Liver (tissue), 9 donors: ENCODE results near the gene SLC8A1. TPM values are rescaled to one million over a fixed set of nuclear protein-coding genes. Genes with fewer than 3 reads are reported as not detected.

Source experiments
- DNase-seq: peaks from one replicate; pipeline ENCODE4 v3.0.0-alpha.2; 2017; ENCODE audit warnings: low spot score
- H3K27ac ChIP-seq, 2 donors: one replicate each; pipeline ENCODE4 v1.7.0; 2013; ENCODE audit warnings: inconsistent platforms in 2 of 2, low read length in 2 of 2, control low read depth in 1 of 2, low read depth in 1 of 2, mild to moderate bottlenecking in 1 of 2
- H3K27me3 ChIP-seq, 4 donors: one replicate each; pipeline versions ENCODE4 v1.6.1 to v1.7.0; 2013; ENCODE audit warnings: low read length in 3 of 4, inconsistent platforms in 1 of 4, mild to moderate bottlenecking in 1 of 4, moderate library complexity in 1 of 4; ENCODE audit not compliant: control insufficient read depth in 4 of 4, insufficient read depth in 4 of 4
- H3K36me3 ChIP-seq, 4 donors: one replicate each; pipeline versions ENCODE4 v1.6.1 to v1.7.0; 2013; ENCODE audit warnings: low read length in 3 of 4, mild to moderate bottlenecking in 3 of 4, low read depth in 1 of 4, moderate library complexity in 1 of 4; ENCODE audit not compliant: control insufficient read depth in 4 of 4, insufficient read depth in 3 of 4
- H3K4me1 ChIP-seq, 4 donors: one replicate each; pipeline versions ENCODE4 v1.6.1 to v1.7.0; 2013; ENCODE audit warnings: low read length in 3 of 4, mild to moderate bottlenecking in 3 of 4, moderate library complexity in 1 of 4; ENCODE audit not compliant: control insufficient read depth in 4 of 4, insufficient read depth in 4 of 4
- H3K4me3 ChIP-seq, 3 donors: one replicate each; pipeline versions ENCODE4 v1.6.1 to v1.7.0; 2013; ENCODE audit warnings: low read length in 3 of 3, control low read depth in 1 of 3, low read depth in 1 of 3, mild to moderate bottlenecking in 1 of 3
- H3K9ac ChIP-seq, 2 donors: one replicate each; pipeline ENCODE4 v1.7.0; 2013; ENCODE audit warnings: low read length in 2 of 2, mild to moderate bottlenecking in 2 of 2, moderate library complexity in 2 of 2, control low read depth in 1 of 2, low read depth in 1 of 2
- H3K9me3 ChIP-seq, 4 donors: one replicate each; pipeline versions ENCODE4 v1.6.1 to v1.7.0; 2013; ENCODE audit warnings: low read length in 3 of 4; ENCODE audit not compliant: control insufficient read depth in 4 of 4
- ATF3 ChIP-seq: IDR thresholded peaks from 2 replicates; pipeline ENCODE4 v1.6.1; 2016; ENCODE audit warnings: antibody characterized with exemption
- EGR1 ChIP-seq, 2 donors: IDR thresholded peaks; 2 replicates each; pipeline ENCODE4 v1.6.1; 2016 to 2018; ENCODE audit warnings: antibody characterized with exemption in 2 of 2, low read depth in 2 of 2
- FOXA1 ChIP-seq: IDR thresholded peaks from 2 replicates; pipeline ENCODE4 v1.6.1; 2016; ENCODE audit warnings: antibody characterized with exemption
- FOXA2 ChIP-seq: IDR thresholded peaks from 2 replicates; pipeline ENCODE4 v1.6.1; 2016; ENCODE audit warnings: antibody characterized with exemption
- GABPA ChIP-seq, 2 donors: IDR thresholded peaks in 1 of 2; conservative IDR thresholded peaks in 1 of 2; 2 replicates each; pipeline ENCODE4 v1.6.1; 2016; ENCODE audit warnings: antibody characterized with exemption in 2 of 2, mild to moderate bottlenecking in 1 of 2, moderate library complexity in 1 of 2
- HNF4A ChIP-seq, 2 donors: conservative IDR thresholded peaks; 2 replicates each; pipeline ENCODE4 v1.6.1; 2016; ENCODE audit warnings: antibody characterized with exemption in 2 of 2, mild to moderate bottlenecking in 2 of 2
- HNF4G ChIP-seq: IDR thresholded peaks from 2 replicates; pipeline ENCODE4 v1.6.1; 2016; ENCODE audit warnings: antibody characterized with exemption
- JUND ChIP-seq, 2 donors: IDR thresholded peaks; 2 replicates each; pipeline ENCODE4 v1.6.1; 2016; ENCODE audit warnings: antibody characterized with exemption in 2 of 2
- REST ChIP-seq: IDR thresholded peaks from 2 replicates; pipeline ENCODE4 v1.6.1; 2016; ENCODE audit warnings: antibody characterized with exemption, mild to moderate bottlenecking
- RXRA ChIP-seq, 2 donors: IDR thresholded peaks; 2 replicates each; pipeline ENCODE4 v1.6.1; 2017 to 2018; ENCODE audit warnings: antibody characterized with exemption in 2 of 2, mild to moderate bottlenecking in 1 of 2
- TAF1 ChIP-seq: conservative IDR thresholded peaks from 2 replicates; pipeline ENCODE4 v1.6.1; 2016; ENCODE audit warnings: antibody characterized with exemption, mild to moderate bottlenecking
- YY1 ChIP-seq: IDR thresholded peaks from 2 replicates; pipeline ENCODE4 v1.6.1; 2016; ENCODE audit warnings: antibody characterized with exemption, mild to moderate bottlenecking
- ZBTB33 ChIP-seq: IDR thresholded peaks from 2 replicates; pipeline ENCODE4 v1.6.1; 2016; ENCODE audit warnings: antibody characterized with exemption
- WGBS: extraction: QIAGEN DNeasy Blood & Tissue Kit; methylation state at CpG from one replicate; pipeline ENCODE4 v1.1.7; 2013; 5-methylcytosine and 5-hydroxymethylcytosine counted together
- polyA plus RNA-seq, 2 donors: library from polyadenylated mRNA; stranded (reverse) in 1 of 2; unstranded in 1 of 2; fragments of 200-250 nt in 1 of 2; fragments of >200 nt in 1 of 2; fragmentation: Nextera tagmentation in 1 of 2; extraction: Ambion mirVana in 1 of 2; gene quantifications; one replicate each; pipeline versions ENCODE4 v1.2.1 to v1.2.3, GENCODE V29; 2013 to 2015
- total RNA-seq, 2 donors: library from RNA; depleted of rRNA; stranded (reverse); fragments of >200 nt; gene quantifications; one replicate each; pipeline ENCODE4 v1.2.3, GENCODE V29; 2014
- donor health status: healthy.
- donor health status: healthy.
- donor health status: healthy.
- donor health status: healthy.
- donor health status: healthy.

Gene SLC8A1
- total and polyA plus RNA-seq, 4 donors = 1.2 to 18.5 (median 8.2) TPM

GRCh38 chr2:40410695-40411094 lies 41.2 kb downstream of the SLC8A1 start:
- peaks cover 0 to 2% (median 0%) of the 10 kb centered on the region in 4 donors for H3K4me1 ChIP-seq
- DNase-seq = no peak
- no peaks in the 10 kb centered on the region for H3K9me3 ChIP-seq
- TF ChIP-seq GABPA (IDR thresholded peaks at IDR 0.05 in 1 of 2, conservative IDR thresholded peaks at IDR 0.05 in 1 of 2) (no peak), TAF1 (no peak), HNF4A (conservative IDR thresholded peaks at IDR 0.05) (no peak), JUND (IDR thresholded peaks at IDR 0.05) (no peak), EGR1 (IDR thresholded peaks at IDR 0.05; ENCODE audit: low read depth in 2 of 2) (no peak)
- H3K9ac ChIP-seq = no peak overlapping the region
- H3K27ac ChIP-seq = no peak overlapping the region
- 61% methylated on average over 1 of the region's 1 CpG for WGBS
- peaks cover 0 to 2% (median 0%) of the 10 kb centered on the region in 4 donors for H3K27me3 ChIP-seq
- no peak overlapping the region for H3K4me3 ChIP-seq
- H3K36me3 ChIP-seq = no peaks in the 10 kb centered on the region

- H3K36me3 ChIP-seq = no peaks in the 10 kb centered on the region
- H3K27ac ChIP-seq = no peak overlapping the region
- 67% methylated on average over 2 of the region's 2 CpGs for WGBS
- peaks cover 0 to 2% (median 0%) of the 10 kb centered on the region in 4 donors for H3K27me3 ChIP-seq
- no peaks in the 10 kb centered on the region for H3K9me3 ChIP-seq
- DNase-seq = no peak
- TF ChIP-seq RXRA (IDR thresholded peaks at IDR 0.05) = no peak
- no peak for TF ChIP-seq EGR1 (IDR thresholded peaks at IDR 0.05; ENCODE audit: low read depth in 2 of 2)
- TF ChIP-seq REST = no peak
- TF ChIP-seq GABPA (IDR thresholded peaks at IDR 0.05 in 1 of 2, conservative IDR thresholded peaks at IDR 0.05 in 1 of 2) = no peak
- no peak for TF ChIP-seq FOXA2
- TF ChIP-seq ATF3 = no peak
- no peak for TF ChIP-seq ZBTB33
- TF ChIP-seq HNF4G = no peak
- TF ChIP-seq HNF4A (conservative IDR thresholded peaks at IDR 0.05) = no peak
- no peak for TF ChIP-seq YY1
- no peak for TF ChIP-seq FOXA1
- no peak overlapping the region for H3K4me3 ChIP-seq
- H3K4me1 ChIP-seq = no peaks in the 10 kb centered on the region
- H3K9ac ChIP-seq = no peak overlapping the region
Observed at GRCh38 chr2:40409734-40410133, 42.2 kb downstream of the SLC8A1 start.
